Measurements from ENCODE around the gene SCPEP1.
"Not testable (repeated sequence)": the region's sequence is repeated elsewhere in the genome, so short reads cannot be mapped to it uniquely, and the experiment has no call there.

SCPEP1 gene

GRCh38 chr17:56966338-56966737, 11.6 kb upstream of the SCPEP1 start:
- no peak for DNase-seq

GRCh38 chr17:56970974-56971373, 7.0 kb upstream of the SCPEP1 start:
- no peak for DNase-seq

GRCh38 chr17:56972111-56972730, 5.7 kb upstream of the SCPEP1 start:
- DNase-seq: no peak

- DNase-seq: no peak
These were observed 4.4 kb upstream of the SCPEP1 start for GRCh38 chr17:56973520-56973919.

- DNase-seq: no peak
These were observed 3.9 kb upstream of the SCPEP1 start for GRCh38 chr17:56974055-56974454.

GRCh38 chr17:56975656-56976055, 2.3 kb upstream of the SCPEP1 start:
- DNase-seq: no peak

GRCh38 chr17:56976941-56977608, 856 bp upstream of the SCPEP1 start:
- DNase-seq: no peak

- DNase-seq: peak; percentile 51
These were observed 635 bp downstream of the SCPEP1 start for GRCh38 chr17:56978441-56979090.

- DNase-seq: peak; percentile 24
These were observed 1.2 kb downstream of the SCPEP1 start for GRCh38 chr17:56979091-56979480.

GRCh38 chr17:56980526-56980925, 2.6 kb downstream of the SCPEP1 start:
- not testable (repeated sequence) for DNase-seq

- no peak for DNase-seq
These were observed 4.4 kb downstream of the SCPEP1 start for GRCh38 chr17:56982312-56982711.

GRCh38 chr17:56983366-56983765, 5.4 kb downstream of the SCPEP1 start:
- no peak for DNase-seq

GRCh38 chr17:56985371-56986162, 7.6 kb downstream of the SCPEP1 start:
- no peak for DNase-seq

- DNase-seq: no peak
These were observed 9.4 kb downstream of the SCPEP1 start for GRCh38 chr17:56987283-56987834.

- DNase-seq: no peak
These were observed 11.1 kb downstream of the SCPEP1 start for GRCh38 chr17:56988901-56989572.

- no peak for DNase-seq
These were observed 14.4 kb downstream of the SCPEP1 start for GRCh38 chr17:56992364-56992763.

- DNase-seq: no peak
These were observed 16.3 kb downstream of the SCPEP1 start for GRCh38 chr17:56994009-56994792.

GRCh38 chr17:56995766-56996165, 17.8 kb downstream of the SCPEP1 start:
- no peak for DNase-seq

GRCh38 chr17:56997313-56997712, 19.4 kb downstream of the SCPEP1 start:
- no peak for DNase-seq

- no peak for DNase-seq
These were observed 23.6 kb downstream of the SCPEP1 start for GRCh38 chr17:57001541-57001940.

GRCh38 chr17:57002904-57003303, 25.0 kb downstream of the SCPEP1 start:
- DNase-seq: no peak
